ENCODE measurements around the gene ANKS3.

ANKS3 gene

GRCh38 chr16:4776141-4776705 is 42.2 kb upstream of the ANKS3 start:
- no peaks in the 10 kb centered on the region for H3K4me1 Mint-ChIP-seq
- no peaks in the 10 kb centered on the region for H3K36me3 Mint-ChIP-seq (ENCODE audit: low read depth)
- TF ChIP-seq, protein P1, sequence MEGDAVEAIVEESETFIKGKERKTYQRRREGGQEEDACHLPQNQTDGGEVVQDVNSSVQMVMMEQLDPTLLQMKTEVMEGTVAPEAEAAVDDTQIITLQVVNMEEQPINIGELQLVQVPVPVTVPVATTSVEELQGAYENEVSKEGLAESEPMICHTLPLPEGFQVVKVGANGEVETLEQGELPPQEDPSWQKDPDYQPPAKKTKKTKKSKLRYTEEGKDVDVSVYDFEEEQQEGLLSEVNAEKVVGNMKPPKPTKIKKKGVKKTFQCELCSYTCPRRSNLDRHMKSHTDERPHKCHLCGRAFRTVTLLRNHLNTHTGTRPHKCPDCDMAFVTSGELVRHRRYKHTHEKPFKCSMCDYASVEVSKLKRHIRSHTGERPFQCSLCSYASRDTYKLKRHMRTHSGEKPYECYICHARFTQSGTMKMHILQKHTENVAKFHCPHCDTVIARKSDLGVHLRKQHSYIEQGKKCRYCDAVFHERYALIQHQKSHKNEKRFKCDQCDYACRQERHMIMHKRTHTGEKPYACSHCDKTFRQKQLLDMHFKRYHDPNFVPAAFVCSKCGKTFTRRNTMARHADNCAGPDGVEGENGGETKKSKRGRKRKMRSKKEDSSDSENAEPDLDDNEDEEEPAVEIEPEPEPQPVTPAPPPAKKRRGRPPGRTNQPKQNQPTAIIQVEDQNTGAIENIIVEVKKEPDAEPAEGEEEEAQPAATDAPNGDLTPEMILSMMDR (IDR thresholded peaks at IDR 0.05; ENCODE audit: unreplicated experiment in 3 of 3): no peak
- H3K27me3 Mint-ChIP-seq (ENCODE audit: low read depth): peaks cover 9% of the 10 kb centered on the region
- H3K4me3 Mint-ChIP-seq: no peak overlapping the region
- H3K27ac Mint-ChIP-seq: no peak overlapping the region
- no peaks in the 10 kb centered on the region for H3K9me3 Mint-ChIP-seq

DNA sequence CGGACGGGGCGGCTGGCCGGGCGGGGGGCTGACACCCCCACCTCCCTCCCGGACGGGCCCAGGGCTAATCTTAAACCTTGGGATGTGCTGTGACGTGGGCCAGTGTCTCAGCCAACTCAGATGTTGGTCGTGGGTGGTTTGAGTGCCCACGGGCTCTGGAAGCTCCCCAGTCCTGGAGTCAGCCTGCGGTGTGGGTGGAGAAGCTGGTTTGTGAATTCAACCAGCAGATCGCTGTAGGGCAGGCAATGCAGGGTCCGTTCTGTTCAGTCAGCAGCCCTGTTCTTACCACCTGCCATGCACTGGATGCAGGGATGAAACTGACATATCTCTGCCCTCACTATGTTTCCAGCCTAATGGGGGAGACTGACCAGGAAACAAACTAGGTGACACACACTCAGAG is 40.9 kb upstream of the ANKS3 start:
- Mint-ChIP-seq H3K4me1 (no peaks in the 10 kb centered on the region), H3K27ac (no peak overlapping the region), H3K4me3 (no peak overlapping the region), H3K9me3 (no peaks in the 10 kb centered on the region), H3K36me3 (ENCODE audit: low read depth) (no peaks in the 10 kb centered on the region), H3K27me3 (ENCODE audit: low read depth) (peaks cover 4% of the 10 kb centered on the region)
- TF ChIP-seq, protein P1 (IDR thresholded peaks at IDR 0.05; ENCODE audit: unreplicated experiment in 3 of 3): no peak

DNA sequence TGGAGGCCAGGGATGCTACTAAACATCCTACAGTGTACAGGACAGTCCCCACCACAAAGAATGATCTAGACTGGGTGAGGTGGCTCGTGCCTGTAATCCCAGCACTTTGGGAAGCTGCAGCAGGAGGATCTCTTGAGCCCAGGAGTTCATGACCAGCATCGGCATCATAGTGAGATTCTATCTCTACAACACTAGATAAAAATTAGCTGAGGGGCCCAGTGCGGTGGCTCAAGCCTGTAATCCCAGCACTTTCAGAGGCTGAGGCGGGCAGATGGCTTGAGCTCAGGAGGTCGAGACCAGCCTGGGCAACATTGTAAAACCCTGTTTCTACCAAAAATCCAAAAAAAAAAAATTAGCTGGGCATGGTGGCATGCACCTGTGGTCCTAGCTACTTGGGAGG is 38.3 kb upstream of the ANKS3 start:
- Mint-ChIP-seq H3K4me1 (peaks cover 8% of the 10 kb centered on the region), H3K27me3 (ENCODE audit: low read depth) (peaks cover 4% of the 10 kb centered on the region), H3K27ac (no peak overlapping the region), H3K9me3 (no peaks in the 10 kb centered on the region), H3K4me3 (no peak overlapping the region), H3K36me3 (ENCODE audit: low read depth) (no peaks in the 10 kb centered on the region)
- TF ChIP-seq, protein P1 (IDR thresholded peaks at IDR 0.05; ENCODE audit: unreplicated experiment in 3 of 3): no peak

DNA sequence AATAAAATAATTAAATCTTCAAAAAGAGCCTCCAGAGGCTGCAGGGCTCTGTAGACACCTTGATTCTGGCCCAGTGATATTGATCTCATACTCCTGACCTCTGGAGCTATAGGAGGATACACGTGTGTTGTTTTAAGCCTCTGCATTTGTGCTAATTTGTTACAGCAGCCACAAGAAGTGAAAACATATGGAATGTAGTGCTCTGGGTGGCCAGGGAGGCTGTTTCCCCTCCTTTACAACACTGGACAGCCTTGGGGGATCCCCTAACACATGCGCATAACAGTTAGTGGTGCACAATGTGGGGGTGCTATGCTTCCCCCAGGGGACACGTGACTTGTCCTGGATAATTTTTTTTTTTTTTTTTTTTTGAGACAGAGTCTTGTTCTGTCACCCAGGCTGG is 37.6 kb upstream of the ANKS3 start:
- Mint-ChIP-seq H3K27me3 (ENCODE audit: low read depth) (peaks cover 4% of the 10 kb centered on the region), H3K36me3 (ENCODE audit: low read depth) (no peaks in the 10 kb centered on the region), H3K4me1 (peaks cover 12% of the 10 kb centered on the region), H3K9me3 (no peaks in the 10 kb centered on the region), H3K27ac (no peak overlapping the region), H3K4me3 (no peak overlapping the region)
- TF ChIP-seq, protein P1 (IDR thresholded peaks at IDR 0.05; ENCODE audit: unreplicated experiment in 3 of 3): no peak

DNA sequence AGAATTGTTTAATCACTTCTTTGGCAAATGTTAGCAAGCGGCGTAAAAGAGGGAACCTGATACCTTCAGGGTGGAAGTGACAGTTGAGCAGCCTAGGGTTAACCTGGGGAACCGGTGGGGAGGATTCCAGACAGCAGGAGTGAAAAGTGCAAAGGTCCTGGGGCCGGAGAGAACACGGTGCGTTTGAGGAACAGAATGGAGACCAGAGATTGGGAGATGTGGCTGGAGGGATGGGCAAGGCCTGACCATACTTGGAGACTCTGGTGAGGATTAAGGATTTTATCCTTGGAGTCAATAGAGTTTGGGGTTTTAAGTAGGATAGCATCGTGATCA is 35.2 kb upstream of the ANKS3 start:
- Mint-ChIP-seq H3K9me3 (no peaks in the 10 kb centered on the region), H3K27ac (peak overlapping the region in 2 of 3 experiments; percentile 28 to 91), H3K4me1 (peaks cover 19% of the 10 kb centered on the region), H3K36me3 (ENCODE audit: low read depth) (no peaks in the 10 kb centered on the region), H3K4me3 (peak overlapping the region; percentile 89 to 91 (median 89)), H3K27me3 (ENCODE audit: low read depth) (peaks cover 4% of the 10 kb centered on the region)
- TF ChIP-seq, protein P1 (IDR thresholded peaks at IDR 0.05; ENCODE audit: unreplicated experiment in 3 of 3): no peak

- Mint-ChIP-seq H3K4me3 (peak overlapping the region; percentile 89 to 91 (median 89)), H3K27me3 (ENCODE audit: low read depth) (peaks cover under 1% of the 10 kb centered on the region), H3K4me1 (peaks cover 19% of the 10 kb centered on the region), H3K9me3 (no peaks in the 10 kb centered on the region), H3K27ac (peak overlapping the region; percentile 73 to 91 (median 87)), H3K36me3 (ENCODE audit: low read depth) (peaks cover 1% of the 10 kb centered on the region)
- TF ChIP-seq, protein P1 (IDR thresholded peaks at IDR 0.05; ENCODE audit: unreplicated experiment in 3 of 3): no peak
These were observed 34.7 kb upstream of the ANKS3 start for GRCh38 chr16:4768549-4769305.

Measured in nephron (organoid).